DOHH2 (cell line): ENCODE data around the gene SMURF2.
"Not testable (repeated sequence)": the region's sequence is repeated elsewhere in the genome, so short reads cannot be mapped to it uniquely, and the experiment has no call there.

Source experiments
- H3F3A ChIP-seq: fragments of 200-600 bp; sonication (generic), shearing (Covaris generic); 2 replicates; pipeline ENCODE4 v1.6.0; 2016; ENCODE audit warnings: antibody characterized with exemption, mild to moderate bottlenecking; ENCODE audit not compliant: control insufficient read depth, insufficient read depth
- H3K27ac ChIP-seq: fragments of 200-600 bp; sonication (generic); 2 replicates; pipeline ENCODE4 v1.5.1; 2014; ENCODE audit warnings: low read depth, mild to moderate bottlenecking, low read length, moderate library complexity
- H3K27me3 ChIP-seq: fragments of 200-600 bp; sonication (generic); 2 replicates; pipeline ENCODE4 v1.6.1; 2014; ENCODE audit warnings: mild to moderate bottlenecking, low read length, mixed read lengths; ENCODE audit not compliant: control insufficient read depth
- H3K36me3 ChIP-seq: fragments of 200-600 bp; sonication (generic); 2 replicates; pipeline ENCODE4 v1.6.1; 2014; ENCODE audit warnings: mild to moderate bottlenecking, low read length, moderate library complexity, mixed read lengths; ENCODE audit not compliant: control insufficient read depth
- H3K4me1 ChIP-seq: fragments of 200-600 bp; sonication (generic); 2 replicates; pipeline ENCODE4 v1.6.1; 2014; ENCODE audit warnings: mild to moderate bottlenecking, low read length, mixed read lengths; ENCODE audit not compliant: control insufficient read depth
- H3K4me2 ChIP-seq: fragments of 200-600 bp; sonication (generic); 2 replicates; pipeline ENCODE4 v1.6.0; 2014; ENCODE audit warnings: mild to moderate bottlenecking, low read length, moderate library complexity
- H3K4me3 ChIP-seq: fragments of 200-600 bp; sonication (generic); 2 replicates; pipeline ENCODE4 v1.5.1; 2014; ENCODE audit warnings: mild to moderate bottlenecking, low read length, mixed read lengths
- H3K79me2 ChIP-seq: fragments of 200-600 bp; sonication (generic); 2 replicates; pipeline ENCODE4 v1.6.1; 2014; ENCODE audit warnings: mild to moderate bottlenecking, low read length, mixed read lengths; ENCODE audit not compliant: control insufficient read depth
- H3K9me2 ChIP-seq: fragments of 200-600 bp; sonication (generic); replicated peaks from 2 replicates; pipeline ENCODE4 v1.6.1; 2014; ENCODE audit warnings: mild to moderate bottlenecking, low read length, mixed read lengths; ENCODE audit not compliant: control insufficient read depth
- H3K9me3 ChIP-seq: fragments of 200-600 bp; sonication (generic); 2 replicates; pipeline ENCODE4 v1.6.1; 2014; ENCODE audit warnings: antibody characterized with exemption, low read length, mixed read lengths; ENCODE audit not compliant: control insufficient read depth, insufficient read depth
- H4K20me1 ChIP-seq: fragments of 200-600 bp; sonication (generic); 2 replicates; pipeline ENCODE4 v1.6.0; 2014; ENCODE audit warnings: low read depth, mild to moderate bottlenecking, antibody characterized with exemption, low read length, moderate library complexity; ENCODE audit not compliant: control insufficient read depth, insufficient read depth
- EZH2phosphoT487 ChIP-seq: fragments of 200-600 bp; sonication (generic); IDR thresholded peaks from 2 replicates; pipeline ENCODE4 v1.6.1; 2017; ENCODE audit warnings: borderline replicate concordance, mild to moderate bottlenecking, antibody characterized with exemption, low read length, moderate library complexity, mixed read lengths
- TF ChIP-seq, protein P1 (sequence below): fragments of 200-600 bp; sonication (generic); IDR thresholded peaks from one replicate; pipeline ENCODE4 v1.5.1; 2014; ENCODE audit warnings: antibody characterized with exemption, mild to moderate bottlenecking, low read depth, low read length; ENCODE audit not compliant: poor library complexity, severe bottlenecking

Gene SMURF2

DNA sequence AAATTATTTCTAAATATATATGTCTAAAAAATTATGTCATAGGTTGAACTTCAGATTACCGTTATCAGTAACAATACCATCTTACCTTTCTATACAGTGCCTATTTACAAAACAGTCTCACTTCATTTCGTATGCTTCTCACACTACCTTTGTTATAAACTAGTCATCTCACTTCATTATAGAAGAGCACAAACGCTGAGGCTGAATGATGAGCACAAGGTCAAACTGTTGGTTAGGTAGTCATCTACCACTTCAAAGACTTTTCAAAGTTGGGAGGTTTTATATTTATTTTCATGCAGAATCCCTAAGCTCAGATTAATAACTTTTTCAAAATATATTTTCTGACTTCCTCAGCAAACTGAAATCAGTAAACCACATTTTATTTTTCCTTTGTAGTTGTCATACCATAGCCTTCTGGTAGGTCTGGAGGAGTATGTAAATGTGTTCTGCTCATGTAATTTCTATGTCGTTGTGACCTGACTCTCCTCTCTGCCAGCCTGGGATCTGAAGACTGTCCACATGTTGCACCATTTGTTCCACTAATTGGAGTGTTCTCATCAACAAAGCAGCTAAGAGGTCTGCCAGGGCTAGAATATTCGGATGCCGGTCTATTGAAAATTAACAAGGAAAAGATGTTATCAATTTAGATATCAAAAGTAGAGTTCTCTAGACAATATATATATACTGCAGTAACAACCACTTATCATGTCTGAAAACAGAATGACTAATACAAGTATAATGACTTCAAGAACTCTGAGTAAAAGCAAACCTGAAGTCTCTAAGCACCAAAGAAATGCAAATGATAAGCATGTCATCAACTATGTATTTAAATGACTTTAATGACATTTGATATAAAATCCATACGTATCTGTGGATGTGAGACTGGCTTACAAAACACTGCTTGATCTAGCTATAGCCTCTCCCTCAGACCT is 81.5 kb downstream of the SMURF2 start:
- no peaks in the 10 kb centered on the region for H3K9me3 ChIP-seq
- no peak overlapping the region for H3K4me2 ChIP-seq
- no peaks in the 10 kb centered on the region for H3K79me2 ChIP-seq
- no peaks in the 10 kb centered on the region for H3K27me3 ChIP-seq
- TF ChIP-seq, protein P1, sequence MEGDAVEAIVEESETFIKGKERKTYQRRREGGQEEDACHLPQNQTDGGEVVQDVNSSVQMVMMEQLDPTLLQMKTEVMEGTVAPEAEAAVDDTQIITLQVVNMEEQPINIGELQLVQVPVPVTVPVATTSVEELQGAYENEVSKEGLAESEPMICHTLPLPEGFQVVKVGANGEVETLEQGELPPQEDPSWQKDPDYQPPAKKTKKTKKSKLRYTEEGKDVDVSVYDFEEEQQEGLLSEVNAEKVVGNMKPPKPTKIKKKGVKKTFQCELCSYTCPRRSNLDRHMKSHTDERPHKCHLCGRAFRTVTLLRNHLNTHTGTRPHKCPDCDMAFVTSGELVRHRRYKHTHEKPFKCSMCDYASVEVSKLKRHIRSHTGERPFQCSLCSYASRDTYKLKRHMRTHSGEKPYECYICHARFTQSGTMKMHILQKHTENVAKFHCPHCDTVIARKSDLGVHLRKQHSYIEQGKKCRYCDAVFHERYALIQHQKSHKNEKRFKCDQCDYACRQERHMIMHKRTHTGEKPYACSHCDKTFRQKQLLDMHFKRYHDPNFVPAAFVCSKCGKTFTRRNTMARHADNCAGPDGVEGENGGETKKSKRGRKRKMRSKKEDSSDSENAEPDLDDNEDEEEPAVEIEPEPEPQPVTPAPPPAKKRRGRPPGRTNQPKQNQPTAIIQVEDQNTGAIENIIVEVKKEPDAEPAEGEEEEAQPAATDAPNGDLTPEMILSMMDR: no peak
- TF ChIP-seq EZH2phosphoT487: no peak
- H3K27ac ChIP-seq: no peak overlapping the region
- no peaks in the 10 kb centered on the region for H3K9me2 ChIP-seq
- no peaks in the 10 kb centered on the region for H3K4me1 ChIP-seq
- no peaks in the 10 kb centered on the region for H3F3A ChIP-seq
- peaks cover 22% of the 10 kb centered on the region for H3K36me3 ChIP-seq
- no peak overlapping the region for H3K4me3 ChIP-seq
- no peaks in the 10 kb centered on the region for H4K20me1 ChIP-seq

DNA sequence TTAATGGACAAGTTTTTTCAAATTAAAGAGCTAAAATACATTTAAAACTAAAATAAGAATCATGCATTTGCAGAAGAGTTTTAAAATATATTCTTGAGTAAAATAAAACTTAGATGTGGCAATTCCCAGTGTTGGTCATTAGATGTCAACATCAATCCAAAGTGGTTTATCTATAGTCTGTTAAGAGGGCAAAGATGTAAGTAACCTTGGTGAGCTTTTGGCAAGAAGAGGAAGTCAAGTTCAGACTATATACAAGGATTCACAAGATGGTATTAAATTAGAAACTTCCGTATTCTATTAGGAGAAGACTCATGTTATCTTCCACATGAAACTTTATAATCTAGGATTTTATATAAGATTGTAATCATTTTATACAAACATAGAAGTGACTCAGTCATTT is 82.2 kb downstream of the SMURF2 start:
- H3K9me2 ChIP-seq: no peaks in the 10 kb centered on the region
- no peaks in the 10 kb centered on the region for H3K4me1 ChIP-seq
- H3K36me3 ChIP-seq: peaks cover 22% of the 10 kb centered on the region
- no peak overlapping the region for H3K27ac ChIP-seq
- no peak overlapping the region for H3K4me3 ChIP-seq
- no peak for TF ChIP-seq EZH2phosphoT487
- TF ChIP-seq, protein P1: no peak
- no peaks in the 10 kb centered on the region for H3K79me2 ChIP-seq
- H3K9me3 ChIP-seq: no peaks in the 10 kb centered on the region
- no peak overlapping the region for H3K4me2 ChIP-seq
- peaks cover under 1% of the 10 kb centered on the region; the same call in 1 of the 2 replicates for H3F3A ChIP-seq
- H4K20me1 ChIP-seq: no peaks in the 10 kb centered on the region
- H3K27me3 ChIP-seq: no peaks in the 10 kb centered on the region

DNA sequence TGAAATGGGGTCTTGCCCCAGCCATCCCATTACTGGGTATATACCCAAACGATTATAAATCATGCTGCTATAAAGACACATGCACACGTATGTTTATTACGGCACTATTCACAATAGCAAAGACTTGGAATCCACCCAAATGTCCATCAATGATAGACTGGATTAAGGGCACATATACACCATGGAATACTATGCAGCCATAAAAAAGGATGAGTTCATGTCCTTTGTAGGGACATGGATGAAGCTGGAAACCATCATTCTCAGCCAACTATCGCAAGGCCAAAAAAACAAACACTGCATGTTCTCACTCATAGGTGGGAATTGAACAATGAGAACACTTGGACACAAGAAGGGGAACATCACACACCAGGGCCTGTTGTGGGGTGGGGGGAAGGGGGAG is 85.1 kb downstream of the SMURF2 start:
- H4K20me1 ChIP-seq, H3K9me3 ChIP-seq, H3K9me2 ChIP-seq, H3K27ac ChIP-seq, H3F3A ChIP-seq, H3K4me2 ChIP-seq, H3K79me2 ChIP-seq, H3K4me3 ChIP-seq, H3K27me3 ChIP-seq: not testable (repeated sequence)
- Histone ChIP-seq H3K36me3 (peaks cover 16% of the 10 kb centered on the region), H3K4me1 (peaks cover 12% of the 10 kb centered on the region)

DNA sequence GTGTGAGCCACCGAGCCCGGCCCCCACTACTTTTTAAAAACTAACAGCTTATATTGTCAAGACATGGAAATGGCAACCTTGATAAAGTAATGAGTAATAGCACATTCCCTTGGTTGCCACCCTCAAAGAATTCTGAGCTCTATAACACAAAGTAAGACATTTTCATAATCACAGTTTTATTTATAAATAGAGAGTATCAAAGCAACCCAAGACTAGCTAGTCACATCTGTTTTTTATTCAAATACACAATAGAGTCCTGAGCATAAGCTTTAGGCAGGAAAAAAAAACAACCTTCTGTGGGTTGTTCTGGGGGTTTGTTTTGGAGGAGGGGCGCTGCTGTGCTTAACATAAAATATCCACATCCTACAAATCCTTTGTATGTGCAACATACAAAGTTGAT is 86.7 kb downstream of the SMURF2 start:
- no peak overlapping the region for H3K4me3 ChIP-seq
- no peak for TF ChIP-seq EZH2phosphoT487
- TF ChIP-seq, protein P1: no peak
- no peak overlapping the region for H3K4me2 ChIP-seq
- H3K36me3 ChIP-seq: peaks cover 19% of the 10 kb centered on the region
- H3F3A ChIP-seq: peaks cover 6% of the 10 kb centered on the region; the same call in 1 of the 2 replicates
- H3K79me2 ChIP-seq: no peaks in the 10 kb centered on the region
- H3K4me1 ChIP-seq: peaks cover 15% of the 10 kb centered on the region
- no peaks in the 10 kb centered on the region for H4K20me1 ChIP-seq
- H3K9me3 ChIP-seq: no peaks in the 10 kb centered on the region
- no peak overlapping the region for H3K27ac ChIP-seq
- H3K27me3 ChIP-seq: no peaks in the 10 kb centered on the region
- no peaks in the 10 kb centered on the region for H3K9me2 ChIP-seq
